GM04503 (cell line): ENCODE measurements around the gene SOSTDC1.
A peak's percentile ranks its signal among the peaks of the same experiment; 100 is the strongest.
"Not testable (repeated sequence)": the region's sequence is repeated elsewhere in the genome, so short reads cannot be mapped to it uniquely, and the experiment has no call there.

ENCODE experiments used
- DNase-seq: peaks from one replicate; pipeline ENCODE4 v3.0.0-alpha.2; 2012; ENCODE audit warnings: low read depth

Gene SOSTDC1

DNA sequence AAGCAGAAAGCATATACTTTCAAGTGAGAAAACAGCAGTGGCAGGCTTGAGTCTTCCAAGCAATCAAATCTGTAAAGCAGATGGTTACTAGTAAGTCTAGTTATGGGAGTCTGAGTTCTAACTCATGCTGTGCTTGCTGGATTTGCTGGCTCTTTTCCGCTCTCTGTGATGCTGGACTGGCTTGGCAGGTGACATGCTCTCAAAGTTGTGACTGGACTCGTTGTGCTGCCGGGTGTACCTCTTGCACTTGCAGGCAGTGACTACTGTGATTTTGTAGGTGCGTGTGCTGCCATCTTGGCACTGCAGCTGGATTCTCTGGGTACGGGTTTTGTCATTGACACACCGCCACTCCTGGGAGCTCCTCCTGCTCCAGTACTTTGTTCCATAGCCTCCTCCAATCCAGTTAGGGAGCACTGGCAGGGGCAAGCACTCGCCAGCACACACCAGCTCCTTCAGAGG lies 3.1 kb downstream of the SOSTDC1 start:
- no peak for DNase-seq

DNA sequence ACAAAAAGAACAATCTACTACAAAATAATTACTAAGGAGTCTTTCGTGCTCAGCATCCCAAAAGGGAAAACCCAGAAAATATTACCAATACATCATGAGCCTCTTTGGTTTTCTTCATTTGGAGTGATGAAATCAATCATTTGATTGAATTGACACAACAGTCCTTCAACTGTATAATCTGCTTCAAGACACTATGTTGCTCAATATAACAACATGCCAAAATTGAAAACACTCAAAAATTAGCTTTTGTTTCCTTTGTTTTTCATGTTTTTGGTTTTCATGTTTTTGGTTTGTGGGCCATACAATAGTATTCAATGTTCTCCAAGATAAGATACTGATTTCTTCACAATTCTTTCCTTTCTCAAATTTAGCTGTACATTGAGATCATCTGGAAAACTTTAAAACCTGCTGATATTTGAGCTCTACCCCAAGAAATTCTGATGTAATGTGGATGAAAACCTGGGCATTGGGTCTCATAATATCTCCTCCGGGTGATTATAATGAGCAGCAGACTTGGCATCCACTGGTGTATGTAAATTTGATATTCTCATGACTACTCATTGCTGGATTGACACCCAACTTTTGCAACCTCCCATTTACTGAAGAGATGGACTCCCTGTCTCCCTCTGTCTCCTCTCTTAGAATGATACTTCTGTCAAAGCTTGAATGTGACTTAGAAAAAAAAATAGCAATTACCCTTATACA lies 4.6 kb downstream of the SOSTDC1 start:
- DNase-seq: no peak

DNA sequence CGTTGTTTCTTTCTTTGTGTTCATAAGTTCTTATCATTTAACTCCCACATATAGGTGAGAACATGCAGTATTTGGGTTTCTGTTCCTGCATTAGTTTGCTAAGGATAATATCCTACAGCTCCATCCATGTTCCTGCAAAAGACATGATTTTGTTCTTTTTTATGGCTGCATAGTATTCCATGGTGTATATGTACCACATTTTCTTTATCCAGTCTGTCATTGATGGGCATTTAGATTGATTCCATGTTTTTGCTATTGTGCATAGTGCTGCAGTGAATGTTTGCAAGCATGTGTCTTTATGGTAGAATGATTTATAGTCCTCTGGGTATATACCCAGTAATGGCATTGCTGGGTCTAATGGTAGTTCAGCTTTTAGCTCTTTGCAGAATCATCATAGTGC lies 9.2 kb downstream of the SOSTDC1 start:
- not testable (repeated sequence) for DNase-seq

- DNase-seq: no peak
These were observed 9.9 kb downstream of the SOSTDC1 start for GRCh38 chr7:16455591-16455990.

DNA sequence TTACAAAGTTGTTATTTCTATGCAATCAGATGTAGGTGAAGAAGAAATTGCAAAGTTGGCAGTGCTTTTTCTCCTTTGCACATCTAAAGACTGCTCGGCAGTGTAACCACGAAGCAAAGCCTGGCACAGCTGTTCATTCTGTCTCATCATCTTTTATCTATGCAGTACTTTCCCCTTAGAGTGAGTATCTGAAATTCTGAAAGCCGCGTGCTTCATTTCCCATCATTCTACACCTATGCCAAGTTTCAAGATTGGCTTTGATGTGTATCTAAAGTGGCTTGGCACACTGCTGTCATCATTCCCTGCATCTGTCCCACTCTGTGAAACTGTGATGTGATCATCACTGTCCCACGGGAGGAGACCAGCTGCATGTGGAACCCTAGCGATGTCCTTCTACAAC lies 15.2 kb downstream of the SOSTDC1 start:
- DNase-seq: no peak

- no peak for DNase-seq
These were observed 17.7 kb downstream of the SOSTDC1 start for GRCh38 chr7:16447876-16448275.

- DNase-seq: no peak
These were observed 19.0 kb downstream of the SOSTDC1 start for GRCh38 chr7:16446508-16446907.

DNA sequence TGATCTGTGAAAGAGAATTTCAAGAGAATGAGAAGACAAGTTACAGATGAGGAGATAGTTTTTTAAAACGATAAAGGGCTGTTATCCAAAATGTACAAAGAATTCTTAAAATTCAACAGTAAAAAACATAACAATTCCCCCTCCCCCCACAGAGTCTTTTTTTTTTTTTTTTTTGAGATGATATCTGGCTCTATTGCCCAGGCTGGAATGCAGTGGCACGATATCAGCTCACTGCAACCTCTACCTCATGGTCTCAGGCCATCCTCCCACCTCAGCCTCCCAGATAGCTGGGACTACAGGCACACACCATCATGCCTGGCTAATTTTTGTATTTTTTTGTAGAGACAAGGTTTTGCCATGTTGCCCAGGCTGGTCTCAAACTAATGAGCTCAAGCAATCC lies 21.7 kb downstream of the SOSTDC1 start:
- not testable (repeated sequence) for DNase-seq

- DNase-seq: no peak
These were observed 26.6 kb downstream of the SOSTDC1 start for GRCh38 chr7:16438988-16439387.

GRCh38 chr7:16436306-16436705 lies 29.2 kb downstream of the SOSTDC1 start:
- no peak for DNase-seq

- DNase-seq: no peak
These were observed 31.9 kb downstream of the SOSTDC1 start for GRCh38 chr7:16433568-16434122.

DNA sequence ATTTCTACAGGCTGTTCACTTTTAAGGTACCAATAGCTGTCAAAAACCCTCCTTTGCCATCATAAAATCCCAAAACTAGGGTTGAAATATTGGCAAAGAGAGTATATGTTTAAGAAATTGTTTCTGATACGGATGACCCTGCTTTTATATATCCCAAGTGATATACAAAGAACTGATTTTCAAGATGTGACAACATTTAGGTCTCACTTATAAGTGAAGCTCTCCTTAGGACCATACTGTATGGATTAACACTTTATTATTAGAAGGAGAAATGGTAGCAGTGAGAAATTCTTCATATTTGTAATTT lies 33.2 kb downstream of the SOSTDC1 start:
- DNase-seq: no peak

GRCh38 chr7:16431646-16432424 lies 33.7 kb downstream of the SOSTDC1 start:
- DNase-seq: no peak

DNA sequence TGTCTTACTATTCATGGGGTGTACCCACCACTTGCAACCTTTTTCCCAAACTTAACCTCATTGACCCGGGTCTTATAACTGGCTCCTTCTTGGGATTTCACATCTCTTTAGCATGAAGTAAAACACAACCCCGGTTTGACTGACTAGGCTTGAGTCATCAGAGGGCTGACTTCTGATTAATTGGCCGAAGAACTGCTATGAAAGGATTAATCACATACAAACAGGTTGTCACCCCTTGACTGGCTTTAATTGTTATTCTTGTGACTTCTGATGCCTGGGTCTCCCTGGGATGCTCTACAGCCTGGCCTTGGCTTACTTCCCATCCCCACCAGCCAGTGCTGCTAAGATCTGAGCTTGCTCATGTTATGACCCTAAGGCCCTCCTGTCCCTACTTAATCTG lies 35.4 kb downstream of the SOSTDC1 start:
- DNase-seq: no peak

DNA sequence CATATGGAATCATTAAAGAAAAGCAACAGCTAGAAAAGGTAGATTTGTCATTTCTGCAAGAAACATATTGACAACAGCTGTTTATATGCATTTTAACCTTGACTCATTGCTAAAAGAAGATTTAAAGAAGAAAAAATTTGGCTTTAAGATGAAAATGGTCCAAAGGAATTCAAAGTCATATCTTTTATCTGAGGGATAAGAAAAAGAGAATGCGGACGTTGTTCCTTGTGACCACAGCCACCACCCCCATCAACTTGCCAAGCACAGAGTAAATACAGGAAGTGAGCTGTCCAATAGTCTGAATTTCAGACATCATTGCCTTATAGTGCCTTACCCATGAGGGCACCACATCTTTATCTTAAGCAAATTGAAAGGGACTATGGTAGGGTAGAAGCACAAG lies 36.9 kb downstream of the SOSTDC1 start:
- DNase-seq: no peak

GRCh38 chr7:16428182-16428581 lies 37.4 kb downstream of the SOSTDC1 start:
- no peak for DNase-seq

DNA sequence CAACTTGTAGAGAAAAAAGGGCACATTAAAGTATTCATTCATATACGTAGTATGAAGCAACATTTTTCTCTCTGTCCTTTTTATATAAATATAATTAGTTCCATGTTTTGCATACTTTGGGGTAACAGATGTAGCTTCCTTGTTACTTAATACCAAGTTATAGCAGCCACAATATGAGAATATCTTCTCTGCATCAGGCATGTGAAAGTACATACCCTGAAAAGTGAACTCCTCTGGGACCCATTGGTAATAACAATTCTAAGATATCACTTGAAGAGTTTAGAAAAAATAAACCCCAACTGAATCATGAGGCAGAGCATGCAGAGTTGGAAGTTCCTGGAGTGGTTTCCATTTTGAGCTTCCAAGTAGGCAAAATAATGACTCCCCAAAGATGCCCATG lies 41.8 kb downstream of the SOSTDC1 start:
- DNase-seq: no peak

DNA sequence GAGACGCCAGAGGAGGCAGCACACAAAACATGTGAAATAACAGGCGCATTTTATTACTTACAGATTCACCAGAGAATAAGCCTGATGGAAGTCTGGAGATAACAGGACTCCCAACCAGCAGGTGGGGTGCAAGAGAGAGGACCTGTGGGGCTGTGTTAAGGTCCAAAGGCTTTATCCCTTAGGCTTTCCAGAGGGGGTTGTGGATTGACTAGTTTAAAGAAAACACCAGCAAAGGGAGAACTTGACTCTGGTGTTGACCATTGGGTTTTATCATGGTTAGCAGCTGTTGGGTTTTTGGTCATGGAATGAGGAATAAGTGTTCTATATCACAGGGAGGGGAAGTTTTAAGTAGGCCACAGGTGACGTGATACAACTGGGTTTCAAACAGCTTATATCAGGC lies 42.6 kb downstream of the SOSTDC1 start:
- DNase-seq: no peak

- DNase-seq: no peak
These were observed 43.5 kb downstream of the SOSTDC1 start for GRCh38 chr7:16422103-16422435.

DNA sequence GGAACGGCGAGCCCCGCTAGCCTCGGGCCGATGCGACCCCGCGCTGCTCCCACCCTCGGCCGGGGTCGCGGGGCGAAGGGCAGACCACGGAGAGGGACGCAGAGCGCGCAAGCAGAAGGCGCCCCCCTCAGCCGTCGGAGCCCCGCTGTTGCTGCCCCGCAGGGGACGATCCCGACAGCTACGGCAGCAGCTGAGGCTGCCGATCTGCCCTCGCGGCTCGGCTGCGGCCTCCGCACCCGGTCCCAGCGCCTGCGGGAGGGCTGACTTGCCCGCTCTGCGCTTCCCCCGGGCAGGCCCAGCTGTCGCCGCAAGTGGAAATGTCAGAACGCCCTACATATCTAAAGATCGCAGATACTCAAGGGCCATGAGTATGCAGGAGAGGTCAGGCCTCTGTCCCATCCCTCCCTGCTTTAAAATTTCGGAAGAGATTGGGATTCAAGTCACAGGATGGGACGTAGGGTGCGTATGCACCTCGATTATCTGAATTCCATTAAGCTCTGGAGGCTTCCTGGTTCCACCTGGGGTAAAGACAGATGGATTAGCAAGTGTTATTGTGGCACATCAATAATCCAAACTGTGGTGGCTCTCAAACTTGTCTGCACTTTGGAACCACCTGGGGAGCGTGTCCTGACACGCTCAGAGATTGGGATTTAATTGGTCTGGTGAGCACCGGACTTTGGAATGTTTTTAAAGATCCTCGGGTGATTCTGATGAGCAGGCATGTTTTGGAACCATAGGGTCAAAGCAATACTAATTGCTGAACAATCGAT lies 44.0 kb downstream of the SOSTDC1 start, which contains the start of gene CRPPA:
TSS of gene CRPPA (minus strand) at position 206 of the 770 bp plus-strand sequence. CDS start 216 bp downstream, outside the sequence.
- no peak for DNase-seq

DNA sequence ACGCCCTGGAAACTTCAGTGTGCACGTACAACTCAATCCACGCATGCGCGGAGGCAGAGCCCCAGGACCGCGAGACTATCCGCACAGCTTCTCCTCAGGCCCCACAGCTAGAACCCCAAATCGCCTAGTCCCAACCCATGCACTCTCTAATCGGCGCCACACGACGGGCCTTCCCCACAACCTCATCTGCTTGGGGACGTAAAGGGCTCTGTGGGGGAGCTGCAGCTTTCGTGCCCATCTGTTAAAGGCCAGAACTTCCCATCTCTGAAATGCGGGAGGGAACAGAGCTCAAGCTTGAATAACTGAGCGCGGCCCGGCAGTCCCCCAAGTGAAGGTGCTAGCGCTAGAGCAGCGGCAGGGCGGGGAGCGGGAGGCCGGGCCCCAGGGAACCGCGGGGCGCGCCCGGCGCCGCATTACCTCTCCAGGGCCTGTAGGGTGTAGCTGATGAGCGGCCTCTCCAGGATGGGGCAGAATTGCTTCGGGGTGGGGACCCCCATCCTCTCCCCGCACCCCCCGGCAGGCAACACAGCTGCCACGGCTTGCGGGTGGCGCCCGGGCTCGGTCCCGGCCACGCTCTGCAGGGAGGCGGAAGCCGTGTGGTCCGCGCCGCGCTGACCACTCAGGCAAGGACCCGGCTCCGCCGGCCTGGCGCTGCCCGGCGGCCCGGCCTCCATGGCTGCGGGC lies 44.7 kb downstream of the SOSTDC1 start:
- DNase-seq: peak; percentile 59

GRCh38 chr7:16420329-16420648 lies 45.2 kb downstream of the SOSTDC1 start:
- no peak for DNase-seq
